ENCODE data around the gene CHKB.
A peak's percentile ranks its signal among the peaks of the same experiment; 100 is the strongest.
"Not testable (repeated sequence)": the region's sequence is repeated elsewhere in the genome, so short reads cannot be mapped to it uniquely, and the experiment has no call there.

Gene CHKB

GRCh38 chr22:50611341-50612060, 28.9 kb upstream of the CHKB start:
- DNase-seq = no peak

- DNase-seq = no peak
These were observed 27.9 kb upstream of the CHKB start for GRCh38 chr22:50610581-50610980.

- DNase-seq = no peak
These were observed 27.4 kb upstream of the CHKB start for GRCh38 chr22:50610041-50610451.

DNA sequence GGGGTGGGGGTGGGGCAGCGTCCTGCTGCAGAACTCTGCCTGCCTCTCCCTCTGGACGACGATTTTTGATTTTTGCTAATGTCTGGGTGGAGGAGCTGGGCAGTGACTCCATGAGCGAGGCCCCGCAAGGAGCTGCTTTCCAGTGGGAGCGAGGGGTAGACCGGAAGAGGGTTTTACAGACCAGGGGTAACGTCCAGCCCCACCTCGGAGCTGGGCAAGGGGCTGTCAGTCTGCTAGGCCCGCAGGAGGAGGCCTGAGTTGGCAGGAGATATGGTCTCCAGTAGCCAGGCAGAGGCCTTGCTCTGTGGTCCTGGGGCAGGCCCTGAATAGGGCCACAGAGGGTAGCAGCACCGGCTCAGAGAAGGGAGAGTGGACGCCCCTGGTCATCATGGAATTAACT, 26.9 kb upstream of the CHKB start:
- DNase-seq = no peak

- no peak for DNase-seq
These were observed 26.3 kb upstream of the CHKB start for GRCh38 chr22:50608996-50609395.

DNA sequence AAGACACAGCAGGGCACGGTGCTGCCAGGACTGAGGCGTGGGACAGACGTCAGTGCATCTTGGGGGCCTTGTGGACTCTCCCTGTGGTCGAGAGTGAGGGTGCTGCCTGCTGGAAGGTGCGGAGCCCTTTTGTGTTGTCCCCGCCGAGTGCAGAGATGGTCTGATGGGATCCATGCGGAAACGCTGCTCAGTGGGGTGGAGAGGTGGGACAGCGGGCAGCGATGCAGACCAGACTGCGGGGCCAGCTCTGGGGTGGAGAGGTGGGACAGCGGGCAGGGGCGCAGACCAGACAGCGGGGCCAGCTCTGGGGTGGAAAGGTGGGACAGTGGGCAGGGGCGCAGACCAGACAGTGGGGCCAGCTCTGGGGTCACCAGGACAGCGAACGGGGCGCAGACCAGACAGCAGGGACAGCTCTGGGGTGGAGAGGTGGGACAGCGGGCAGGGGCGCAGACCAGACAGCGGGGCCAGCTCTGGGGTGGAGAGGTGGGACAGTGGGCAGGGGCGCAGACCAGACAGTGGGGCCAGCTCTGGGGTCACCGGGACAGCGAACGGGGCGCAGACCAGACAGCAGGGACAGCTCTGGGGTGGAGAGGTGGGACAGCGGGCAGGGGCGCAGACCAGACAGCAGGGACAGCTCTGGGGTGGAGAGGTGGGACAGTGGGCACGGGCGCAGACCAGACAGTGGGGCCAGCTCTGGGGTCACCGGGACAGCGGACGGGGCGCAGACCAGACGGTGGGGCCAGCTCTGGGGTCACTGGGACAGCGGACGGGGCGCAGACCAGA, 25.6 kb upstream of the CHKB start:
- DNase-seq = not testable (repeated sequence)

- no peak for DNase-seq
These were observed 25.0 kb upstream of the CHKB start for GRCh38 chr22:50607659-50608020.

- DNase-seq = no peak
These were observed 24.5 kb upstream of the CHKB start for GRCh38 chr22:50606946-50607658.

DNA sequence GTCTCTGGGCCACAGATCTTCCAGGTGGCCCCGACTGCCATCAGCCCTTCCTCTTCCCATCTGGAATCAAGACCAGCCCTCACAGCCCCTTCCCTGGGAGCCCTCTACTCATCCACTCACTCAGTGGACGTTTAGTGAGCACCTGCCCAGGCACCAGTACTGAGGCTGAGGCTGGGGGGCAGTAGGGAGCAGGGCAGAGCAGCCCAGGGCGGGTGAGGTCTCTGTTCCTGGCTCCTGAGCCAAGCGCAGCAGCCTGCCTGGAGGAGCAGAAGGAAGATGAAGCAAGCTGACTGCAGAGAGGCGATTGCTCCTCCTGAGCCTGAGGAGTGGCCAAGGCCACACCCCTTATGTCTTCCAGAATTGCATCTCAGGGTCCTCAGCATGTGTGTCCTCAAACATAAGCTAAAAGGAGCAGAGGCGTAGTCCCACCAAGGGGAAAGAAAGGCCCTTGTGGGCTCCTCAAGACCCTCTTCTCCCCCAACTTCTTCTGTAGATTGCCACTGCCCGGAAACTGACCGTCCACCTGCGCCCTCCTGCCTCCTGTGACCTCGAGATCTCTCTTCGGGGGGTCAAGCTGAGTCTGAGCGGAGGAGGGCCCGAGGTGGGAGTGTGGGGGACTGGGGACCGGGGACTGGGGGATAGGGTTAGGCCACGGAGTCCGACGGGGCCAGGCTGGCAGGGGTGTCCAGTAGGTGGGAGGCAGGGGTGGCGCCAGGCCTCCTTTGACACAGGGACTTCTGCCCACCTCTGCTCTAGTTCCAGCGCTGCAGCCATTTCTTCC, 23.7 kb upstream of the CHKB start:
- DNase-seq = no peak

DNA sequence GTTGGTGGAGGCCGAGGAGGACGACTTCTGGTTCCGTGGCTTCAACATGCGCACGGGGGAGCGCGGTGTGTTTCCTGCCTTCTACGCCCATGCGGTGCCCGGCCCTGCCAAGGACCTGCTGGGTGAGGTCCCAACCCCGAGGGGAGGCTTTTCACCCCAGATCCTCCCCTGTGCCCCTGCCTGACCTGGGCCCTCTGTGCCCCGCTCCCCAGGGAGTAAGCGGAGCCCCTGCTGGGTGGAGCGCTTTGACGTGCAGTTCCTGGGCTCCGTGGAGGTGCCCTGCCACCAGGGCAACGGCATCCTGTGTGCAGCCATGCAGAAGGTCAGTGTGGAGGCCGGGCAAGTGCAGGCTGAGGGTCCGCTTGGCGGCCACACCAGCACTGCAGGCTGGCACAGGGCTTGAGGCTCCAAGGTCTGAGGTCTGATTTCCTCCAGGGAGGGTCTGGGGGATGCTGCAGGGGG, 23.0 kb upstream of the CHKB start:
- no peak for DNase-seq

DNA sequence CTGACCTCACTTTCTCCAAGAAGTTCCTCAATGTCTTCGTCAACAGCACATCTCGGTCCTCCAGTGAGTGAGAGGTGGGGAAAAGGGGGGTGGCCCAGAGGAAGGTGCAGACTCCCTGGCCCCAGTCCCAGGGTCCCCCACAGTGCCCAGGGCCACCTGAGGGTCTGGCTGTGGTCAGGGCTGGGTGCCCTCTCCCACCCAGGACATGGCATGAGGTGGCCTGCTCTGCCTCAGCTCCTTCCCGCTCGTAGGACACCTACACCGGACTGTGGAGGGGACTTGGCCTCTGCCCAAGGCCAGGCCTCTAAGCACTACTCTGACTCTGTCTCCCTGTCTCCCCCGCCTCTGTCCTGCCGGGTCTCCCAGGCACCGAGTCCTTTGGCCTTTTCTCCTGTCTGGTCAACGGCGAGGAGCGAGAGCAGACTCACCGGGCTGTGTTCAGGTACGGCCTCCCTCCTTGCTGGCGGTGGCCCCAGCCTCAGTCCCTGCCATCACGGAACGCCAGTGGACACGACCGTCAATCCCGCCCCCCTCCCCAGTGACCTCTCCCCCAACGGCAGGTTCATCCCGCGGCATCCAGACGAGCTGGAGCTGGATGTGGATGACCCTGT, 22.5 kb upstream of the CHKB start:
- DNase-seq = no peak

DNA sequence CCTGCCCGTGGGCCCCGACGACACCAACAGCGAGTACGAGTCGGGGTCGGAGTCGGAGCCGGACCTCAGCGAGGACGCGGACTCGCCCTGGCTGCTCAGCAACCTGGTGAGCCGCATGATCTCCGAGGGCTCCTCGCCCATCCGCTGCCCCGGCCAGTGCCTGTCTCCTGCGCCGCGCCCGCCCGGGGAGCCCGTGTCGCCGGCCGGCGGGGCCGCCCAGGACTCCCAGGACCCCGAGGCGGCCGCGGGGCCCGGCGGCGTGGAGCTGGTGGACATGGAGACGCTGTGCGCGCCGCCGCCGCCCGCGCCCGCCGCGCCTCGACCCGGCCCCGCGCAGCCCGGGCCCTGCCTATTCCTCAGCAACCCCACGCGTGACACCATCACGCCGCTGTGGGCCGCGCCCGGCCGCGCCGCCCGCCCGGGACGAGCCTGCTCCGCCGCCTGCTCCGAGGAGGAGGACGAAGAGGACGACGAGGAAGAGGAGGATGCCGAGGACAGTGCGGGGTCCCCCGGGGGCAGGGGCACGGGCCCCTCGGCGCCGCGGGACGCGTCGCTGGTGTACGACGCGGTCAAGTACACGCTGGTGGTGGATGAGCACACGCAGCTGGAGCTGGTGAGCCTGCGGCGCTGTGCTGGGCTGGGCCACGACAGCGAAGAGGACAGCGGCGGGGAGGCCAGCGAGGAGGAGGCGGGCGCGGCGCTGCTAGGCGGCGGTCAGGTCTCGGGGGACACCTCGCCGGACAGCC, 21.8 kb upstream of the CHKB start:
- no peak for DNase-seq

DNA sequence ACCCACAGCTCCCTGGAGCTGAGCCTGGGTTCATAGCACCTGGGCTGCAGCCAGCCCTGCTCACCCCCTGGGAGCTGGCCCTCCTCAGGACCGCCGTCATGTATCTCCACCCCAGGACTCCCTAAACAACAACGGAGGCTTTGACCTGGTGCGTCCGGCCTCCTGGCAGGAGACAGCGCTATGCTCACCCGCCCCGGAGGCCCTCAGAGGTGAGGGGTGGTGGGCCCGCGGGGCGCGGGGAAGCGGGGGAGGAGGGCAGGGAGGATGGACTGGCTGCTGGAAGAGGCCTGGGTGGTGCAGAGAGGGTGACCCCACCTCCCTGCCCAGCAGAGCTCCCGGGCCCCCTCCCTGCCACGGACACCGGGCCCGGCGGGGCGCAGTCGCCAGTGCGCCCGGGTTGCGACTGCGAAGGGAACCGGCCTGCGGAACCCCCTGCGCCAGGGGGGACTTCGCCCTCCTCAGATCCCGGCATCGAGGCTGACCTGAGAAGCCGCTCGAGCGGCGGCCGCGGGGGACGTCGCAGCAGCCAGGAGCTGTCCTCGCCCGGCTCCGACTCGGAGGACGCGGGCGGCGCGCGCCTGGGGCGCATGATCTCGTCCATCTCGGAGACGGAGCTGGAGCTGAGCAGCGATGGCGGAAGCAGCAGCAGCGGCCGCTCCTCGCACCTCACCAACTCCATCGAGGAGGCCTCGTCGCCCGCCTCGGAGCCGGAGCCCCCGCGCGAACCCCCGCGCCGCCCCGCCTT, 21.0 kb upstream of the CHKB start:
- no peak for DNase-seq

DNA sequence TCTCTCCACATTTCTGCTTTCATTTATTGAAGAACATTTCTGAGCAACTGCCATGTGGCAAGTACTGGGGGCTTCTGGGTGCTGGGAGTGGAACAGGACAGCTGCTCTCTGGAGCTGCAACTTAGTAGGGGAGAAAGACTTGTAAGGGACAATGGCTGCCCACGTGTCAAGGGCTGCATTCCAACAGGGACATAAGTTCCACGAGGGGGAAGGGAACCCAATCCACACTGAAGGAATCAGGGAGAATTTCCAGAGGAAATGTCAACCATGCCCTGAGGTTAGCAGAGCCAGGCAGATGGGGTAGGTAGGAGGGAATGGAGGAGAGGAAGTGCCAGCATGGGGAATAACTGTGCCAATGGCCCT, 19.7 kb upstream of the CHKB start:
- no peak for DNase-seq

- no peak for DNase-seq
These were observed 19.2 kb upstream of the CHKB start for GRCh38 chr22:50601669-50602337.

GRCh38 chr22:50600967-50601668, 18.5 kb upstream of the CHKB start:
- no peak for DNase-seq

DNA sequence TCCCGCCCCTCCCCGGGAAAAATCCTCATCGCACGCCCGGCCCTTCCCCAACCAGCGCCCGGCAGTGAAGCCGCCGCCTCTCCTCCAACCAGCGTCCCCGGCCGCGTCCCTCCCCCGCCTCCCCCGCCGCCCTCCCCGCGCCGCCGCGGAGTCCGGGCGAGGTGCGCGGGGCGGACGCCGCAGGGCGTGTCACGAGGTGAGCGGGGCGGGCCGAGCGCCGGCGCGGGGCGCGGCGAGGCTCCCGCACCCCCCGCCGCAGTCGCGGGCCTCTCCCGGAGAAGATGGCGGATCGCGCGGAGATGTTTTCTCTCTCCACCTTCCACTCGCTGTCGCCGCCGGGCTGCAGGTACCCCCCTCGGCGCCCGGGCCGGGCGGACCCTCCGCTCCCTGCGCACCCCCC, 17.9 kb upstream of the CHKB start, which contains the start of gene MAPK8IP2:
Gene MAPK8IP2, plus strand, starts transcription at position 256 of the 400 bp plus-strand sequence. Its CDS starts 26 bp downstream, at position 282.
- DNase-seq = no peak

DNA sequence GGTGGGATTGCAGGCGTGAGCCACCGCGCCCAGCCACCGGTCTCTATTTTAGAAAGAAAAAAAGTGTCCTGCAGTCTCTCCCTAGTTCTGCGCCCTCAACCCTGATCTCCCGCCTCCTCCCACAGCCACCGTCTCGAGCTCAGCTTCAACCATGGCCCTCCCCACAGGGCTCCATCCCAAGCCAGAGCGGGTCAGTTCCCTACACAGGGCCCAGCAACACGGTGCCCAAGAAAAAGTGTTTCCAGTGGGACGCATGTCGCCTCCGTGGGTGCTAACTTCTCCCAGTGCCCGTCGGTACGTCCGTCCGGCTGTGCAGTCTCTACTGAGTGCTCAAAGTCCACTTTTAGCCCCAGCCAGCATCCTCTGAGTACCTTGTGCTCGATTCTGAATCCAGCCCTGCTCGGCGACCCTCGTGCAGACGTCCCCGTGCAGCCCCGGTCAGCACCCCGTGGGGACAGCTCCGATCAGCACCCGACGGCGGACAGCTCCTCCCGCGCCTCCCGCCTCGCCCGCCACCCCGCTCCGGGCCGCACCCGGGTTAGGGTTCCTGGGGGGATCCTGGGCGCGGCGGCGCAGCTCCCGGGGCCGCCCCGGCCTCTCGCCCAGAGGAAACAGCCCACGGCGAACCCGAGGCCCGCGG, 17.3 kb upstream of the CHKB start:
- DNase-seq = peak; percentile 82

DNA sequence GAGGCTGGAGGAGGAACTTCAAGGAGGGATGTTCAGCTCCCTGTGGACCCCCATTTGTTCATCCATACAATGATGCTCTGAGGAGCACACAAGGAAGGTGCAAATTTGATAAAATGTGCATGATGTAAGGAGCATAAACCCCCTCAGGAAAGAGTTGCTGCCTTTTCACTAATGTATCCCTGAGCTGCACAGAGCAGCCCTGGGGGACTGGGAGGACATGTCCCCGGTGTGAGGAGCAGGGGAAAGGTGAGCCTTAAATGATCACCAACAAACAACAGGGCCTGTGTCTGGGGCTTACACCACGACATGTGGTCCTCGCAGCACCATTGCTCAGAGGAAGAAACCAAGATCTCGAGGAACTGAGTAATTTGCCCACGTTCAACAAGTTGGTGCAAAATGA, 14.4 kb upstream of the CHKB start:
- no peak for DNase-seq

All from right forelimb (tissue), 1 donor.